Upper lobe of left lung (tissue), 6 donors: ENCODE results near the gene ABCD4. TPM values are rescaled to one million over a fixed set of nuclear protein-coding genes. Genes with fewer than 3 reads are reported as not detected.

Experiments
- ATAC-seq, 2 donors: fragments of 200-7000 bp; cut with Tn5 transposase; one replicate each; pipeline ENCODE4 v1.9.1; 2022; ENCODE audit warnings: mild to moderate bottlenecking in 2 of 2, moderate library complexity in 2 of 2; ENCODE audit not compliant: low FRiP score in 2 of 2
- DNase-seq, 2 donors: peaks; one replicate each; pipeline ENCODE4 v3.0.0-alpha.2; 2019 to 2020
- H3K27ac ChIP-seq, 4 donors: fragments of 200-600 bp; sonication (generic); one replicate each; pipeline ENCODE4 v1.5.1; 2016 to 2019
- H3K27me3 ChIP-seq, 4 donors: fragments of 200-600 bp; sonication (generic); one replicate each; pipeline ENCODE4 v1.5.1; 2017 to 2019
- H3K36me3 ChIP-seq, 4 donors: fragments of 200-600 bp; sonication (generic); one replicate each; pipeline ENCODE4 v1.5.1; 2016 to 2019
- H3K4me1 ChIP-seq, 4 donors: fragments of 200-600 bp; sonication (generic); one replicate each; pipeline ENCODE4 v1.5.1; 2018 to 2019
- H3K4me3 ChIP-seq, 4 donors: fragments of 200-600 bp; sonication (generic); one replicate each; pipeline ENCODE4 v1.5.1; 2017 to 2019; ENCODE audit warnings: mild to moderate bottlenecking in 2 of 4, moderate library complexity in 1 of 4
- H3K9me3 ChIP-seq, 4 donors: fragments of 200-600 bp; sonication (generic); one replicate each; pipeline ENCODE4 v1.5.1; 2018 to 2019
- CTCF ChIP-seq, 6 experiments: fragments of 450-650 bp in 4 of 6; fragments of 200-600 bp in 2 of 6; sonication (generic) in 2 of 6; IDR thresholded peaks; one replicate each; pipeline ENCODE4 v1.5.1; 2016 to 2019; ENCODE audit warnings: antibody characterized with exemption in 6 of 6
- EP300 ChIP-seq, 4 donors: sonication (generic); formaldehyde crosslinking; IDR thresholded peaks; one replicate each; pipeline ENCODE4 v1.5.1; 2017; ENCODE audit warnings: antibody characterized with exemption in 4 of 4, control low read depth in 2 of 4
- POLR2A ChIP-seq, 4 donors: fragments of 450-650 bp; IDR thresholded peaks; one replicate each; pipeline ENCODE4 v1.5.1; 2016 to 2017; ENCODE audit warnings: antibody characterized with exemption in 4 of 4, mild to moderate bottlenecking in 2 of 4
- POLR2AphosphoS5 ChIP-seq, 2 donors: sonication (generic); formaldehyde crosslinking; IDR thresholded peaks; one replicate each; pipeline ENCODE4 v1.5.1; 2017; ENCODE audit warnings: antibody characterized with exemption in 2 of 2
- WGBS, 2 donors: methylation state at CpG; one replicate each; pipeline ENCODE4 v1.1.5; 2017 to 2018; 5-methylcytosine and 5-hydroxymethylcytosine counted together
- total RNA-seq, 6 donors: library from RNA; depleted of rRNA in 4 of 6; stranded (reverse); fragments of >200 nt in 4 of 6; gene quantifications; one replicate each; pipeline versions ENCODE4 v1.1.0 to v1.2.1, GENCODE V29; 2016 to 2021
- donor health status: DM: no; HTN: no; CAD: no; lungs with moderate emphysema.
- donor health status: DM: no; HTN: yes; CAD: no; lungs with severe emphysema.

ABCD4 gene
- total RNA-seq, 6 donors from 2014 or later = 35.1 to 150 (median 52.5) TPM

- TF ChIP-seq CTCF (IDR thresholded peaks at IDR 0.05) = peak in 4 of 6 experiments; percentile 6 to 48 (median 18)
- TF ChIP-seq POLR2AphosphoS5 (IDR thresholded peaks at IDR 0.05) = no peak
- no peak for TF ChIP-seq EP300 (IDR thresholded peaks at IDR 0.05)
- no peak for TF ChIP-seq POLR2A (IDR thresholded peaks at IDR 0.05)
- WGBS, 2 donors = 66 to 72% methylated on average over 3 of the region's 3 CpGs
- Histone ChIP-seq H3K36me3 (no peaks in the 10 kb centered on the region), H3K4me1 (no peaks in the 10 kb centered on the region), H3K9me3 (no peaks in the 10 kb centered on the region), H3K4me3 (no peak overlapping the region), H3K27me3 (no peaks in the 10 kb centered on the region), H3K27ac (no peak overlapping the region)
- peak in 1 of 2 donors; percentile 48 for ATAC-seq
- no peak for DNase-seq
Observed at GRCh38 chr14:74324931-74325361, 22.2 kb upstream of the ABCD4 start.

- TF ChIP-seq POLR2AphosphoS5 (IDR thresholded peaks at IDR 0.05) (no peak), CTCF (IDR thresholded peaks at IDR 0.05) (no peak), POLR2A (IDR thresholded peaks at IDR 0.05) (no peak), EP300 (IDR thresholded peaks at IDR 0.05) (no peak)
- no peak overlapping the region for H3K4me3 ChIP-seq
- H3K9me3 ChIP-seq = no peaks in the 10 kb centered on the region
- no peak for DNase-seq
- H3K27me3 ChIP-seq = no peaks in the 10 kb centered on the region
- WGBS, 2 donors = 88 to 89% methylated on average over 4 of the region's 4 CpGs
- no peaks in the 10 kb centered on the region for H3K4me1 ChIP-seq
- no peak overlapping the region for H3K27ac ChIP-seq
- no peaks in the 10 kb centered on the region for H3K36me3 ChIP-seq
- ATAC-seq = no peak
Observed at GRCh38 chr14:74314576-74314975, 11.8 kb upstream of the ABCD4 start.

- TF ChIP-seq POLR2AphosphoS5 (IDR thresholded peaks at IDR 0.05) (no peak), CTCF (IDR thresholded peaks at IDR 0.05) (no peak), POLR2A (IDR thresholded peaks at IDR 0.05) (no peak), EP300 (IDR thresholded peaks at IDR 0.05) (no peak)
- 78 to 79% methylated on average over 5 of the region's 5 CpGs for WGBS, 2 donors
Observed at GRCh38 chr14:74313601-74314000, 10.9 kb upstream of the ABCD4 start.

GRCh38 chr14:74312161-74312560 lies 9.4 kb upstream of the ABCD4 start:
- TF ChIP-seq POLR2A (IDR thresholded peaks at IDR 0.05) (no peak), EP300 (IDR thresholded peaks at IDR 0.05) (no peak), POLR2AphosphoS5 (IDR thresholded peaks at IDR 0.05) (no peak), CTCF (IDR thresholded peaks at IDR 0.05) (no peak)
- WGBS, 2 donors = 78 to 86% methylated on average over 2 of the region's 2 CpGs
- H3K27ac ChIP-seq = no peak overlapping the region
- DNase-seq (no peak), ATAC-seq (no peak)
- no peaks in the 10 kb centered on the region for H3K27me3 ChIP-seq
- H3K36me3 ChIP-seq = no peaks in the 10 kb centered on the region
- H3K4me1 ChIP-seq = no peaks in the 10 kb centered on the region
- H3K9me3 ChIP-seq = no peaks in the 10 kb centered on the region
- no peak overlapping the region for H3K4me3 ChIP-seq

More at GRCh38 chr14:74313601-74314000, 10.9 kb upstream of the ABCD4 start:
- no peaks in the 10 kb centered on the region for H3K36me3 ChIP-seq
- no peaks in the 10 kb centered on the region for H3K27me3 ChIP-seq
- H3K9me3 ChIP-seq = no peaks in the 10 kb centered on the region
- H3K27ac ChIP-seq = no peak overlapping the region
- H3K4me1 ChIP-seq = no peaks in the 10 kb centered on the region
- no peak for ATAC-seq
- DNase-seq = no peak
- no peak overlapping the region for H3K4me3 ChIP-seq
